Esophagus muscularis mucosa (tissue), 4 donors: Measurements from ENCODE around the gene MMP26. TPM values are rescaled to one million over a fixed set of nuclear protein-coding genes. Genes with fewer than 3 reads are reported as not detected.

ENCODE experiments used
- DNase-seq: peaks from one replicate; pipeline ENCODE4 v3.0.0-alpha.2; 2017; ENCODE audit errors: extremely low spot score
- H3K27ac ChIP-seq, 4 donors: fragments of 200-600 bp; sonication (generic); replicated peaks in 1 of 4; 1 replicate in 3 of 4; 2 replicates in 1 of 4; pipeline ENCODE4 v1.5.1; 2016 to 2019; ENCODE audit warnings: mild to moderate bottlenecking in 1 of 4
- H3K27me3 ChIP-seq, 4 donors: fragments of 200-600 bp; sonication (generic); one replicate each; pipeline versions ENCODE4 v1.5.1 to v1.6.0; 2016 to 2019
- H3K36me3 ChIP-seq, 4 donors: fragments of 200-600 bp; sonication (generic); one replicate each; pipeline ENCODE4 v1.5.1; 2016 to 2019
- H3K4me1 ChIP-seq, 4 donors: fragments of 200-600 bp; sonication (generic); one replicate each; pipeline ENCODE4 v1.5.1; 2016 to 2019
- H3K4me3 ChIP-seq, 4 donors: fragments of 200-600 bp; sonication (generic); 1 replicate in 2 of 4; 2 replicates in 2 of 4; pipeline ENCODE4 v1.5.1; 2016 to 2019; ENCODE audit warnings: mild to moderate bottlenecking in 4 of 4, moderate library complexity in 1 of 4
- H3K9me3 ChIP-seq, 4 donors: fragments of 200-600 bp; sonication (generic); 1 replicate in 3 of 4; 2 replicates in 1 of 4; pipeline ENCODE4 v1.5.1; 2016 to 2019
- CTCF ChIP-seq, 3 experiments: fragments of 200-600 bp in 2 of 3; fragments of 450-650 bp in 1 of 3; sonication (generic) in 2 of 3; IDR thresholded peaks; one replicate each; pipeline ENCODE4 v1.5.1; 2017 to 2019; ENCODE audit warnings: antibody characterized with exemption in 3 of 3, mild to moderate bottlenecking in 2 of 3, moderate library complexity in 1 of 3
- EP300 ChIP-seq: sonication (generic); formaldehyde crosslinking; IDR thresholded peaks from one replicate; pipeline ENCODE4 v1.6.1; 2017; ENCODE audit warnings: antibody characterized with exemption
- POLR2A ChIP-seq: fragments of 450-650 bp; IDR thresholded peaks from one replicate; pipeline ENCODE4 v1.6.1; 2017; ENCODE audit warnings: antibody characterized with exemption, moderate library complexity, mild to moderate bottlenecking, low read depth
- POLR2AphosphoS5 ChIP-seq, 2 donors: sonication (generic); formaldehyde crosslinking; IDR thresholded peaks; one replicate each; pipeline ENCODE4 v1.6.1; 2017; ENCODE audit warnings: antibody characterized with exemption in 2 of 2
- WGBS: methylation state at CpG from one replicate; pipeline ENCODE4 v1.1.5; 2018; 5-methylcytosine and 5-hydroxymethylcytosine counted together
- intact Hi-C: fragments of 100-400 bp; cut with DNase I; formaldehyde crosslinking; loops from one replicate; pipeline ENCODE4 v1.15.1; 2023
- total RNA-seq, 4 donors: library from RNA; depleted of rRNA; stranded (reverse); fragments of >200 nt; gene quantifications; one replicate each; pipeline versions ENCODE4 v1.1.0 to v1.2.1, GENCODE V29; 2016

The MMP26 gene
- total RNA-seq, 4 donors from 2014 or later: not detected

- no peaks in the 10 kb centered on the region for H3K9me3 ChIP-seq
- H3K27me3 ChIP-seq: no peaks in the 10 kb centered on the region
- H3K4me1 ChIP-seq: no peaks in the 10 kb centered on the region
- no peak overlapping the region for H3K4me3 ChIP-seq
- no peak for DNase-seq
- no peaks in the 10 kb centered on the region for H3K36me3 ChIP-seq
- intact Hi-C loops: no loop called here
- 52% methylated on average over 3 of the region's 3 CpGs for WGBS
- no peak overlapping the region for H3K27ac ChIP-seq
- TF ChIP-seq CTCF (IDR thresholded peaks at IDR 0.05): no peak
- no peak for TF ChIP-seq EP300
- no peak for TF ChIP-seq POLR2AphosphoS5 (IDR thresholded peaks at IDR 0.05)
- TF ChIP-seq POLR2A: no peak
Measured at GRCh38 chr11:4664786-4665185, 39.8 kb upstream of the MMP26 start.

- no peaks in the 10 kb centered on the region for H3K36me3 ChIP-seq
- intact Hi-C loops: no loop called here
- no peaks in the 10 kb centered on the region for H3K9me3 ChIP-seq
- TF ChIP-seq POLR2AphosphoS5 (IDR thresholded peaks at IDR 0.05): no peak
- no peak for TF ChIP-seq EP300
- TF ChIP-seq CTCF (IDR thresholded peaks at IDR 0.05): no peak
- no peak for TF ChIP-seq POLR2A
- DNase-seq: no peak
- H3K27me3 ChIP-seq: no peaks in the 10 kb centered on the region
- 51% methylated on average over 2 of the region's 2 CpGs for WGBS
- no peaks in the 10 kb centered on the region for H3K4me1 ChIP-seq
- no peak overlapping the region for H3K4me3 ChIP-seq
- no peak overlapping the region for H3K27ac ChIP-seq
Measured at GRCh38 chr11:4665424-4665823, 39.2 kb upstream of the MMP26 start.

GRCh38 chr11:4671741-4672140 lies 32.8 kb upstream of the MMP26 start:
- Histone ChIP-seq H3K27me3 (no peaks in the 10 kb centered on the region), H3K4me3 (no peak overlapping the region), H3K27ac (no peak overlapping the region), H3K36me3 (no peaks in the 10 kb centered on the region), H3K4me1 (peaks cover 0 to 15% (median 4%) of the 10 kb centered on the region in 4 donors), H3K9me3 (no peaks in the 10 kb centered on the region)
- intact Hi-C loops: no loop called here
- WGBS: 74% methylated on average over 2 of the region's 2 CpGs
- no peak for DNase-seq
- TF ChIP-seq CTCF (IDR thresholded peaks at IDR 0.05) (no peak), POLR2A (no peak), POLR2AphosphoS5 (IDR thresholded peaks at IDR 0.05) (no peak), EP300 (no peak)

- no peak for TF ChIP-seq CTCF (IDR thresholded peaks at IDR 0.05)
- no peak for TF ChIP-seq EP300
- TF ChIP-seq POLR2AphosphoS5 (IDR thresholded peaks at IDR 0.05): no peak
- TF ChIP-seq POLR2A: no peak
- Histone ChIP-seq H3K4me3 (no peak overlapping the region), H3K27ac (no peak overlapping the region), H3K4me1 (peaks cover 0 to 15% (median 4%) of the 10 kb centered on the region in 4 donors), H3K36me3 (no peaks in the 10 kb centered on the region), H3K9me3 (no peaks in the 10 kb centered on the region), H3K27me3 (no peaks in the 10 kb centered on the region)
- intact Hi-C loops: no loop called here
- WGBS: 42% methylated on average over 3 of the region's 3 CpGs
- no peak for DNase-seq
Measured at GRCh38 chr11:4672470-4672869, 32.1 kb upstream of the MMP26 start.

- no peaks in the 10 kb centered on the region for H3K9me3 ChIP-seq
- no peaks in the 10 kb centered on the region for H3K27me3 ChIP-seq
- H3K27ac ChIP-seq: no peak overlapping the region
- no peak overlapping the region for H3K4me3 ChIP-seq
- peaks cover 0 to 19% (median 4%) of the 10 kb centered on the region in 4 donors for H3K4me1 ChIP-seq
- H3K36me3 ChIP-seq: no peaks in the 10 kb centered on the region
- DNase-seq: no peak
- TF ChIP-seq CTCF (IDR thresholded peaks at IDR 0.05): no peak
- no peak for TF ChIP-seq POLR2AphosphoS5 (IDR thresholded peaks at IDR 0.05)
- TF ChIP-seq EP300: no peak
- no peak for TF ChIP-seq POLR2A
- WGBS: 73% methylated on average over 2 of the region's 2 CpGs
- intact Hi-C loops: no loop called here
Measured at GRCh38 chr11:4673781-4674180, 30.8 kb upstream of the MMP26 start.
